Tibial artery (tissue), 4 donors: Measurements from ENCODE around the gene AKR1B1.

Experiments
- DNase-seq, 2 donors: peaks; one replicate each; pipeline ENCODE4 v3.0.0-alpha.2; 2019
- H3K27ac ChIP-seq, 2 donors: fragments of 200-600 bp; sonication (generic) in 1 of 2; 1 replicate in 1 of 2; 2 replicates in 1 of 2; pipeline ENCODE4 v1.5.1; 2018 to 2019; ENCODE audit warnings: mild to moderate bottlenecking in 1 of 2
- H3K27me3 ChIP-seq, 2 donors: fragments of 200-600 bp; sonication (generic) in 1 of 2; one replicate each; pipeline versions ENCODE4 v1.5.1 to v1.6.0; 2016 to 2019
- H3K36me3 ChIP-seq, 3 donors: fragments of 200-600 bp; sonication (generic) in 2 of 3; one replicate each; pipeline ENCODE4 v1.5.1; 2016 to 2019; ENCODE audit warnings: mild to moderate bottlenecking in 2 of 3
- H3K4me1 ChIP-seq, 4 donors: fragments of 200-600 bp; sonication (generic) in 2 of 4; 1 replicate in 3 of 4; 2 replicates in 1 of 4; pipeline ENCODE4 v1.5.1; 2016 to 2019
- H3K4me3 ChIP-seq, 2 donors: fragments of 200-600 bp; sonication (generic) in 1 of 2; 1 replicate in 1 of 2; 2 replicates in 1 of 2; pipeline ENCODE4 v1.5.1; 2018 to 2019; ENCODE audit warnings: mild to moderate bottlenecking in 2 of 2
- H3K9me3 ChIP-seq, 3 donors: fragments of 200-600 bp; sonication (generic) in 1 of 3; one replicate each; pipeline ENCODE4 v1.5.1; 2016 to 2019
- CTCF ChIP-seq, 2 experiments: fragments of 200-600 bp in 1 of 2; fragments of 450-650 bp in 1 of 2; IDR thresholded peaks; one replicate each; pipeline ENCODE4 v1.5.1; 2017 to 2019; ENCODE audit warnings: antibody characterized with exemption in 2 of 2, mild to moderate bottlenecking in 1 of 2, moderate library complexity in 1 of 2
- intact Hi-C: fragments of 100-400 bp; cut with DNase I; formaldehyde crosslinking; loops from one replicate; pipeline ENCODE4 v1.15.0; 2023; ENCODE audit warnings: low total_unique reads

Gene AKR1B1

GRCh38 chr7:134441264-134441663 is 17.6 kb downstream of the AKR1B1 start:
- TF ChIP-seq CTCF (IDR thresholded peaks at IDR 0.05) = no peak
- Histone ChIP-seq H3K9me3 (no peaks in the 10 kb centered on the region), H3K36me3 (peaks cover 56 to 65% (median 64%) of the 10 kb centered on the region in 3 donors), H3K27me3 (no peaks in the 10 kb centered on the region), H3K4me3 (no peak overlapping the region), H3K4me1 (no peaks in the 10 kb centered on the region), H3K27ac (no peak overlapping the region)
- no peak for DNase-seq
- intact Hi-C loops = loop anchor here (10.0 kb wide), 1 partner anchor 64 kb away; no protein-coding TSS in a partner anchor

- peaks cover 48 to 57% (median 56%) of the 10 kb centered on the region in 3 donors for H3K36me3 ChIP-seq
- no peaks in the 10 kb centered on the region for H3K27me3 ChIP-seq
- no peak for TF ChIP-seq CTCF (IDR thresholded peaks at IDR 0.05)
- intact Hi-C loops = loop anchor here (10.0 kb wide), 1 partner anchor 64 kb away; no protein-coding TSS in a partner anchor
- no peaks in the 10 kb centered on the region for H3K4me1 ChIP-seq
- H3K9me3 ChIP-seq = no peaks in the 10 kb centered on the region
- DNase-seq = no peak
- H3K27ac ChIP-seq = no peak overlapping the region
- H3K4me3 ChIP-seq = no peak overlapping the region
Measured at GRCh38 chr7:134440476-134440875, 18.4 kb downstream of the AKR1B1 start.

DNA sequence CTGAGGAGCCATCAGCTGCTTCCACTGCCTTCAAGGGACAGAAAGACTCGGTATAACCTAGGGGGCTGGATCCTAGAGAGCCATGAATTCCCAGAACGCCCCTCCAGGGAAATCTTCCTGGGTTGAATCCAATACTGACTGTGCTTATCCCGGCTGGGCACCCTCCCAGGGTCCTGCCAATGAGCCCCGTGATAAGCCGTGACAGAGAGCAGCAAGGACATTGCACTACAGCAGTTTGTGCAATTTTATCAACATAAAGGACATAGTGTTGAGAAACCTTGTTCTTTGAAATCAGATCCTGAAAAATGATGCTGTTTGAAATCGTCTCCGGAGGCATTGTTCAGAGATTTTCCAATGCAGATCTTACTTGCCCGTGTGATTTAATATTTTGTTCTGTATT is 18.8 kb downstream of the AKR1B1 start:
- Histone ChIP-seq H3K36me3 (peaks cover 44 to 53% (median 53%) of the 10 kb centered on the region in 3 donors), H3K27ac (no peak overlapping the region), H3K9me3 (no peaks in the 10 kb centered on the region), H3K4me1 (no peaks in the 10 kb centered on the region), H3K4me3 (no peak overlapping the region), H3K27me3 (no peaks in the 10 kb centered on the region)
- no peak for DNase-seq
- TF ChIP-seq CTCF (IDR thresholded peaks at IDR 0.05) = no peak
- intact Hi-C loops = loop anchor here (10.0 kb wide), 1 partner anchor 65 kb away; no protein-coding TSS in a partner anchor

DNA sequence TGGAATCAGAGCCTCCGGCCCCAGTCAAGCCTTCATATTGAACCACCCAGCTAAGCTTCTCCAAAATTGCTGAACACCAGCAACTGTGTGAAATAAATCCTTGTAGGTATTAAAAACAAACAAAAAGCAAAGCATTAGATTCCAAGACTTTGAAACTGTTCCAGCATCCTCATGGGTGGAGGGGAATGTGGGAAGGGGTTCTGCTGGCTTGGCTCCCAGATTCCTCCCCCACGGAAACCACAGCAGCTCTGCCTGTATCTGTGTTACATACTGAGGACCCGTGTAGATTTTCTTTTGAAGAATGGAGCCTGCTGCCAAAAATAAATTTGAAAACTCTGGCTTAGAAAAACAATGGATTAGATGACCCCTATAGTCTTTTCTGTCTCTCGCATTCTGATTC is 20.0 kb downstream of the AKR1B1 start:
- DNase-seq = no peak
- no peaks in the 10 kb centered on the region for H3K4me1 ChIP-seq
- H3K27ac ChIP-seq = no peak overlapping the region
- H3K4me3 ChIP-seq = no peak overlapping the region
- H3K9me3 ChIP-seq = no peaks in the 10 kb centered on the region
- no peak for TF ChIP-seq CTCF (IDR thresholded peaks at IDR 0.05)
- H3K27me3 ChIP-seq = no peaks in the 10 kb centered on the region
- intact Hi-C loops = loop anchor here (5.0 kb wide), 1 partner anchor 168 kb away; no protein-coding TSS in a partner anchor
- H3K36me3 ChIP-seq = peaks cover 33 to 42% (median 42%) of the 10 kb centered on the region in 3 donors

DNA sequence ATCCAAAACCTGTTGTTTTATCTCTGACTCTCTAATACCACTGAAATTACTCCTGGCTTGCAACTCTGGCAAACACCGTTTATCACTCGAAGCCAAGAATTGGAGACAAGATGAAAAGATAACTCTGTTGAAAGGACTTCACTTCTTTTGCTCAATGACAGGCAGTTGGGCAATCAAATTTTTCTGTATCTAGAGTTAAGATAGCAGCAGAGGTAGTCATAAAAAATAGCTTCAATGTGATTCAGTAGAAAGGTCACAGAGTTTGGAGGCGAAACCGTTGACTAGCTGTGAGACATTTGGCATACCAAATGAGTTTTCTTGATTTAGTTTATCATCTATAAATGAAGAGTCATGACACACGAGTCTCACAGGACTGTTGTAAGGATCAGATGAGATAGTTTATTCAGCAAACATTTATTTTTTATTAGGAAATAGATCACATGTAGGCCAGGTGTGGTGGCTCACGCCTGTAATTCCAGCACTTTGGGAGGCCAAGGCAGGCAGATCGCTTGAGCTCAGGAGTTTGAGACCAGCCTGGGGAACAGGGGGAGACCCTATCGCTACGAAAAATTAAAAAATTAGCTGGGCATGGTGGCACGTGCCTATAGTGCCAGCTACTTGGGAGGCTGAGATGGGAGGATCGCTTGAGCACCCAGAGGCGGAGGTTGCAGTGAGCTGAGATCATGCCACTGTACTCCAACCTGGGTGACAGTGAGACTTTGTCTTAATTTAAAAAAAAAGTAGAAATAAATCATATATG is 23.6 kb downstream of the AKR1B1 start:
- peaks cover under 1 to 6% (median 6%) of the 10 kb centered on the region in 3 donors for H3K36me3 ChIP-seq
- TF ChIP-seq CTCF (IDR thresholded peaks at IDR 0.05) = no peak
- H3K27ac ChIP-seq = no peak overlapping the region
- H3K4me1 ChIP-seq = peaks cover 0 to 13% (median 2%) of the 10 kb centered on the region in 4 donors
- H3K9me3 ChIP-seq = no peaks in the 10 kb centered on the region
- DNase-seq = no peak
- H3K4me3 ChIP-seq = no peak overlapping the region
- no peaks in the 10 kb centered on the region for H3K27me3 ChIP-seq
- intact Hi-C loops = loop anchor here (5.0 kb wide), 1 partner anchor 172 kb away; no protein-coding TSS in a partner anchor
